HepG2 (cell line): Measurements from ENCODE around the gene ECM1. TPM values are rescaled to one million over a fixed set of nuclear protein-coding genes. Genes with fewer than 3 reads are reported as not detected.

Source experiments
- ELF3 ChIP-seq: IDR thresholded peaks from 2 replicates; pipeline ENCODE4 v1.6.1; 2016; ENCODE audit warnings: missing genetic modification reagents, missing compliant biosample characterization
- MAX ChIP-seq: IDR thresholded peaks from 2 replicates; pipeline ENCODE4 v1.6.1; 2012; ENCODE audit warnings: inconsistent platforms
- MXD1 ChIP-seq: sonication (generic); formaldehyde crosslinking; IDR thresholded peaks from 2 replicates; pipeline ENCODE4 v1.4.0; 2020; ENCODE audit warnings: mild to moderate bottlenecking, missing genetic modification reagents
- RBFOX2 ChIP-seq: fragments of 200-400 bp; formaldehyde crosslinking; IDR thresholded peaks from 2 replicates; pipeline ENCODE4 v1.6.1; 2017; ENCODE audit warnings: low read depth, mild to moderate bottlenecking, low read length
- TBX2 ChIP-seq: sonication (generic); formaldehyde crosslinking; IDR thresholded peaks from 2 replicates; pipeline ENCODE4 v1.5.0; 2020; ENCODE audit warnings: missing genetic modification reagents, mild to moderate bottlenecking, borderline replicate concordance
- TRAFD1 ChIP-seq: sonication (generic); formaldehyde crosslinking; IDR thresholded peaks from 2 replicates; pipeline ENCODE4 v1.5.1; 2020; ENCODE audit warnings: missing genetic modification reagents, mild to moderate bottlenecking, borderline replicate concordance
- TSC22D2 ChIP-seq: sonication (generic); formaldehyde crosslinking; IDR thresholded peaks from 2 replicates; pipeline ENCODE4 v1.5.1; 2020; ENCODE audit warnings: missing genetic modification reagents, mild to moderate bottlenecking, borderline replicate concordance
- ZGPAT ChIP-seq: IDR thresholded peaks from 2 replicates; pipeline ENCODE4 v1.6.1; 2016; ENCODE audit warnings: mild to moderate bottlenecking
- ZNF142 ChIP-seq: sonication (generic); formaldehyde crosslinking; IDR thresholded peaks from 2 replicates; pipeline ENCODE4 v1.4.0; 2020; ENCODE audit warnings: missing genetic modification reagents
- ZNF574 ChIP-seq: sonication (generic); formaldehyde crosslinking; IDR thresholded peaks from 2 replicates; pipeline ENCODE4 v1.4.0; 2020; ENCODE audit warnings: missing genetic modification reagents
- ZNF616 ChIP-seq: sonication (generic); formaldehyde crosslinking; IDR thresholded peaks from 2 replicates; pipeline ENCODE4 v1.5.0; 2020; ENCODE audit warnings: low read depth, mild to moderate bottlenecking, missing genetic modification reagents
- ZNF691 ChIP-seq: sonication (generic); formaldehyde crosslinking; IDR thresholded peaks from 2 replicates; pipeline ENCODE4 v1.4.0; 2020; ENCODE audit warnings: missing genetic modification reagents, low read depth, mild to moderate bottlenecking, borderline replicate concordance
- polyA plus RNA-seq, 8 experiments: library from polyadenylated mRNA; depleted of rRNA in 3 of 8; stranded (reverse) in 7 of 8; unstranded in 1 of 8; fragments of >200 nt; fragmentation: Illumina TruSeq in 4 of 8; extraction: Trizol in 4 of 8; gene quantifications; 2 replicates each; pipeline versions ENCODE4 v1.2.1 to v1.2.3, GENCODE V29; 2011 to 2016; ENCODE audit warnings: low read depth in 4 of 8, missing spikeins in 1 of 8, mixed read lengths in 1 of 8; ENCODE audit not compliant: insufficient read depth in 1 of 8
- total RNA-seq, 5 experiments: library from RNA; depleted of rRNA; stranded (reverse); fragments of >200 nt; fragmentation: Illumina TruSeq; extraction: Trizol; gene quantifications; 2 replicates each; pipeline ENCODE4 v1.2.3, GENCODE V29; 2016; ENCODE audit warnings: low read depth in 1 of 5

The ECM1 gene
- total and polyA plus RNA-seq, 2 of the 13 experiments (the other 11 are each of a cell fraction or from before 2014, with no cell fraction given): 0.42 to 1.0 TPM

- peak; percentile 77; the same call in 1 of the 2 replicates for TF ChIP-seq ZGPAT (CRISPR knock-in tag)
- TF ChIP-seq ZNF691 (CRISPR knock-in tag): 0 out of 2 replicates have a peak, but pooled peaks have one; percentile 21
- peak; percentile 69; the same call in 1 of the 2 replicates for TF ChIP-seq ZNF574 (CRISPR knock-in tag)
- 0 out of 2 replicates have a peak, but pooled peaks have one; percentile 45 for TF ChIP-seq TSC22D2
- TF ChIP-seq TBX2 (CRISPR knock-in tag): peak; percentile 50; the same call in 1 of the 2 replicates
- TF ChIP-seq MAX: peak; percentile 71
- TF ChIP-seq ZNF616 (CRISPR knock-in tag): peak; percentile 70; the same call in 1 of the 2 replicates
- TF ChIP-seq RBFOX2: peak; percentile 65
- TF ChIP-seq MXD1 (CRISPR knock-in tag): peak; percentile 27
- TF ChIP-seq ZNF142 (CRISPR knock-in tag): peak; percentile 25; the same call in 1 of the 2 replicates
- TF ChIP-seq TRAFD1 (CRISPR knock-in tag): no peak
- 0 out of 2 replicates have a peak, but pooled peaks have one; percentile 36 for TF ChIP-seq ELF3 (CRISPR knock-in tag)
Measured at GRCh38 chr1:150548632-150549495, 41.0 kb downstream of the ECM1 start, which contains the start of gene ADAMTSL4 (continued).
